CD8-positive, alpha-beta memory T cell (primary cell): ENCODE data around the gene NUP214. TPM values are rescaled to one million over a fixed set of nuclear protein-coding genes. Genes with fewer than 3 reads are reported as not detected.

Source experiments
- CTCF ChIA-PET: fragments of 350-600 bp; sonication (Branson Sonifier 250); formaldehyde crosslinking; loops from one replicate; lab custom pipeline; 2021; ENCODE audit warnings: antibody characterized with exemption; lab: Charles Lee
- POLR2A ChIA-PET: fragments of 350-600 bp; sonication (Branson Sonifier 250); formaldehyde crosslinking; loops from one replicate; lab custom pipeline; 2021; ENCODE audit warnings: antibody characterized with exemption; lab: Charles Lee
- DNase-seq, 5 donors: peaks; one replicate each; pipeline versions ENCODE4 v3.0.0 to v3.0.0-alpha.2; 2020 to 2022; ENCODE audit warnings: mixed read lengths in 1 of 5
- H3K27ac ChIP-seq: one replicate; pipeline ENCODE4 v1.7.0; 2013; ENCODE audit warnings: low read depth, mild to moderate bottlenecking, low read length, moderate library complexity
- H3K27me3 ChIP-seq: 2 replicates; pipeline ENCODE4 v1.7.0; 2013; ENCODE audit warnings: low read length, mild to moderate bottlenecking; ENCODE audit not compliant: insufficient read depth, poor library complexity, severe bottlenecking
- H3K36me3 ChIP-seq: 2 replicates; pipeline ENCODE4 v1.7.0; 2013; ENCODE audit warnings: mild to moderate bottlenecking, low read length, moderate library complexity; ENCODE audit not compliant: insufficient read depth
- H3K4me1 ChIP-seq: 2 replicates; pipeline ENCODE4 v1.7.0; 2013; ENCODE audit warnings: mild to moderate bottlenecking, low read length, moderate library complexity; ENCODE audit not compliant: insufficient read depth
- H3K4me3 ChIP-seq: 2 replicates; pipeline ENCODE4 v1.7.0; 2013; ENCODE audit warnings: mild to moderate bottlenecking, low read length
- H3K9me3 ChIP-seq: 2 replicates; pipeline ENCODE4 v1.7.0; 2013; ENCODE audit warnings: mild to moderate bottlenecking, low read length
- H3K27ac Mint-ChIP-seq, 8 donors: one replicate each; pipeline ENCODE4 v1.8.0; 2020 to 2021; ENCODE audit warnings: mixed read lengths in 8 of 8, mild to moderate bottlenecking in 6 of 8, inconsistent platforms in 3 of 8, moderate library complexity in 3 of 8
- H3K27me3 Mint-ChIP-seq, 2 donors: one replicate each; pipeline ENCODE4 v1.8.0; 2020 to 2021; ENCODE audit warnings: mixed read lengths in 2 of 2, mild to moderate bottlenecking in 1 of 2, moderate library complexity in 1 of 2
- H3K36me3 Mint-ChIP-seq, 3 donors: one replicate each; pipeline ENCODE4 v1.8.0; 2020 to 2021; ENCODE audit warnings: mixed read lengths in 3 of 3, inconsistent platforms in 1 of 3, mild to moderate bottlenecking in 1 of 3
- H3K4me1 Mint-ChIP-seq, 3 donors: one replicate each; pipeline ENCODE4 v1.8.0; 2020 to 2021; ENCODE audit warnings: mixed read lengths in 3 of 3, inconsistent platforms in 1 of 3, mild to moderate bottlenecking in 1 of 3
- H3K4me3 Mint-ChIP-seq, 7 donors: one replicate each; pipeline ENCODE4 v1.8.0; 2020 to 2021; ENCODE audit warnings: mixed read lengths in 7 of 7, mild to moderate bottlenecking in 6 of 7, moderate library complexity in 4 of 7, inconsistent platforms in 2 of 7
- H3K9me3 Mint-ChIP-seq, 5 donors: one replicate each; pipeline ENCODE4 v1.8.0; 2020 to 2022; ENCODE audit warnings: mixed read lengths in 5 of 5, mild to moderate bottlenecking in 3 of 5, moderate library complexity in 2 of 5, inconsistent platforms in 1 of 5
- polyA plus RNA-seq: library from polyadenylated mRNA; unstranded; fragments of 300-500 nt; fragmentation: Illumina TruSeq; gene quantifications from one replicate; pipeline ENCODE4 v1.2.3, GENCODE V29; 2021
- total RNA-seq, 2 experiments: library from RNA; stranded (reverse); gene quantifications; one replicate each; pipeline ENCODE4 v1.2.3, GENCODE V29; 2021

NUP214 gene
- total RNA-seq (10 to 100 TPM; 69.2 to 69.5 TPM), polyA plus RNA-seq (21.3 TPM)

DNA sequence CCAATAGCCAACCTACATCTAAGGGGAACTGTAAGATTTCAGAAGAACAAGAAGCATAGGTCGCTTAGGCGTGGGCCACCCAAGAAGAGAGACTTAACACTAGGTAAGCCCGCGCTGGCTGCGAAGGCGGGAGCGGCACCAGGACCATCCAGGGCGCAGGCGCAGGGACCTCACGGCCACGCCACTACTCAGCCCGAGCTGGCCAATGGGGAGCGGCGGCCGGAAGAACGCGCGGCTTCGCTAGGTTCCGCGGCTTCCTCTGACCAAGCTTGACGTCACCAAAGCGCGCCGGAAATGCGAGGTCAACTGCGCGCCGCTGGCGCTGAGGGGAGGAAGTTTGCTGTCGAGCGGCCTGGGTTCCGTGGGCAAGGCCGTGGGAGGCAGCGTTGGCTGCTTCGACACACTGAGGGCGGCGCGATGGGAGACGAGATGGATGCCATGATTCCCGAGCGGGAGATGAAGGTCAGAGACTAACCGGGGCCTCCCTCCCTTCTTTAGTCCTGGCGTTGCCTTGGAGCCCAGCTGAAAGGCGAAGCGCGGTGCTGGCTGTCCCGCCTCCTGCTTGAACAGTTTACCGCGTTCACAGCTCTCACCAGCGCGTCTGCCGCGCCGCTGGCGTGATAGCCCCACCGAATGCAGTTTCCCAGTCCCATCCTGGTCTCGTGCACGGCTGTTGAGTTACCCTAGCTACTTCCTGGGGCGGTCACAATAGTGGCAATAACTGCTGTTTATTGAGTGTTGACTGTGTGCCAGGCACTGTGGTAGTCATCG is at the start of gene NUP214:
TSS of gene NUP214 (plus strand) at position 299 of the 771 bp plus-strand sequence. CDS start at position 418, 119 bp downstream.
- peak within 1 kb of the TSS; percentile 86 for H3K4me3 ChIP-seq
- H3K4me1 ChIP-seq, result peaks cover 12% of the 10 kb centered on the region
- Mint-ChIP-seq H3K4me1 (peaks cover 30 to 42% (median 36%) of the 10 kb centered on the region in 3 donors), H3K27ac (peak within 1 kb of the TSS; percentile 96 to 100 (median 99)), H3K4me3 (peak within 1 kb of the TSS; percentile 97 to 100 (median 99)), H3K9me3 (no peaks in the 10 kb centered on the region), H3K27me3 (peaks cover 0 to 2% of the 10 kb centered on the region in 2 donors), H3K36me3 (peaks cover 5 to 43% (median 15%) of the 10 kb centered on the region in 3 donors)
- no peaks in the 10 kb centered on the region for H3K9me3 ChIP-seq
- peaks cover 29% of the 10 kb centered on the region for H3K36me3 ChIP-seq
- CTCF ChIA-PET, result interaction anchor here (0.9 to 1.0 kb wide), 3 partner anchors 15 to 630 kb away, joined by 4 read pairs; no protein-coding TSS in a partner anchor
- peak; percentile 98 to 100 (median 99) for DNase-seq
- POLR2A ChIA-PET, result interaction anchor here (1.0 to 2.2 kb wide), 2 partner anchors 131 to 248 kb away, joined by 4 to 8 read pairs; no protein-coding TSS in a partner anchor
- no peaks in the 10 kb centered on the region for H3K27me3 ChIP-seq
- peak within 1 kb of the TSS; percentile 99 for H3K27ac ChIP-seq

DNA sequence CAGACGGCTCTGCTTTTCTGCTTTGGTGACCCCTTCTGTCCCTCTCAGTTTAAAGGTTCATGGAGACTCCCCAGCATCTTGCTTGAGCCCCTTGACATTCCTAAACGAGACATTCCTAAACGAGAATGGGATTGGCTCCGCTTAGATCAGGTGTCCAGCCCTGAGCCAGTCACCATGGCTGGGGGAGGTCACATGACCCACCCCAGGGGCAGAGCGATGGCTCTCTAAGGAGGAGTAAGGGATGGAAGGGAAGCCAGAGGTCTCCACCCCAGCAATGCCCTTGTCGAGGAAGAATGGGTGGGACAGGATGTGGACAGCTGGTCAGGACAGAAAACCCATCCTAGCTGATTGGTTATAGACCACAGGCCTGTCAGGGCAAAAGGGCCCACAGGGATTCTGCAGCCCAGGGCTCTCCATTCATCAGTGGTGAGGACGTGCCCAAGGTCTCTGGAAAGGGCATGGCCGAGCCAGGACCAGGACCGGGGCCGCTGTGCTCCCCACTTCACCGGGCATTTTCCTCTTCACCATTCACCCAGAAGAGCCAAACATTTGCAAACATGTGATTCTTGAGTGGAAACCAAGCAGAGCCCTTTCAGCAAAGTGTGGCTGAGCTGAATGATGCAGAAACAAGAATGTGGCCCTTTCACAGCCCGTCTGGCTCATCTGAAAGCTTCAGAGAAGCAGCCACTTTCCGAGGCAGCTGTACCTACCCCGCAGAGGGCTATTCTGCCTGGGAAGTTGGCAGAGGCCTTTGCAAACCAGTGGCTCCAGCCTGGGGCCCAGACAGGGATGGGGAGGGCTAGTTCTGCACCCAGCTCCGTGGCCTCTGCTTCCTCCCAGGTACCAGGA is 48.8 kb upstream of the NUP214 start:
- no peak overlapping the region for H3K27ac ChIP-seq
- DNase-seq, result no peak
- no peak overlapping the region for H3K4me3 ChIP-seq
- no peaks in the 10 kb centered on the region for H3K9me3 ChIP-seq
- Mint-ChIP-seq H3K9me3 (no peaks in the 10 kb centered on the region), H3K36me3 (no peaks in the 10 kb centered on the region), H3K27ac (no peak overlapping the region), H3K27me3 (no peaks in the 10 kb centered on the region), H3K4me1 (no peaks in the 10 kb centered on the region), H3K4me3 (no peak overlapping the region)
- H3K4me1 ChIP-seq, result no peaks in the 10 kb centered on the region
- ChIA-PET CTCF (no interaction called here), POLR2A (no interaction called here)
- H3K27me3 ChIP-seq, result peaks cover 36% of the 10 kb centered on the region
- H3K36me3 ChIP-seq, result no peaks in the 10 kb centered on the region

DNA sequence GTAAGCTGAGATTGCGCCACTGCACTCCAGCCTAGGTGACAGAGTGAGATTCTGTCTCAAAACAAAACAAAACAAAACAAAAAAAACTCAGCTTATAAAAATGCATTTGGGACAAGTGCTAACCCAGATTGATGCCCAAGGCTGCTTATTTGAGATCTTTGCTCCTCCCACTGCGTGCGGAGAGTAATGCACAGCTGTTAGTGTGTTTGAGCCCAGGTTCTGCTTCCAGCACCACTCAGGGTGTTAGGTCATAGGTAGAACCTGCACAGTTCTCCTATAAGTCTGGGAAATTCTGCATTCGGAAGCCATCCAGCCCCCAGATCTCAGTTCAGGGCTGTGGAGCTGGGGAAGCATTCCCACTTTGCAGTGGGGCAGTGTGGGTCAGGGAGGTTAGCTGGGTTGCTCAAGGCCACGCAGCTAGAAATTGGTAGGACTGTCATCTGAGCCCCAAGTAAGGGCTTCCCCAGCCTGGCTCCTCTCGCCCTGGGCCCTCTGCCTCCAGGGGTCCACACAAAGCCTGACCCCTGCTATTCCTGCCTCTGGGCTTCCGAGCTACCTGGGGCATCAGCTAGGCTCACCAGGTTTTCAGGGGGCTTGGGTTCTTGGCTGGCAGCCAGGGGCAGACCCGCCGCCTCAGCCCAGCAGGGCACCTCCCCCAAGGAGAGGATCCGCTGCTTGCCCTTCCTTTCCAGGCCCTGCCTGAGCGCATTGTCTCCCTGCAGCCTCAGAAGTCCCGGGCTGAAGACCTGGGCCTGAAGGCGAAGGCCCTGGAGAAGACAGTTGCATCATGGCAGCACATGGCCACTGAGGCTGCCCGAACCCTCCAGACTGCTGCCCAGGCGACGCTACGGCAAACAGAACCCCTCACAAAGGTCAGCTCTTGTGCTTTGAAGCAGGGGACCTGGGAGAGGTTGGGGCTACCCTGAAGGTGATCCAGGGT is 46.7 kb upstream of the NUP214 start:
- DNase-seq, result no peak
- H3K4me3 Mint-ChIP-seq, result no peak overlapping the region
- Histone ChIP-seq H3K4me3 (no peak overlapping the region), H3K9me3 (no peaks in the 10 kb centered on the region), H3K4me1 (no peaks in the 10 kb centered on the region), H3K27ac (no peak overlapping the region), H3K36me3 (no peaks in the 10 kb centered on the region), H3K27me3 (peaks cover 27% of the 10 kb centered on the region)
- ChIA-PET CTCF (no interaction called here), POLR2A (no interaction called here)
- no peaks in the 10 kb centered on the region for H3K36me3 Mint-ChIP-seq
- no peak overlapping the region for H3K27ac Mint-ChIP-seq
- H3K4me1 Mint-ChIP-seq, result no peaks in the 10 kb centered on the region
- no peaks in the 10 kb centered on the region for H3K27me3 Mint-ChIP-seq
- H3K9me3 Mint-ChIP-seq, result no peaks in the 10 kb centered on the region

DNA sequence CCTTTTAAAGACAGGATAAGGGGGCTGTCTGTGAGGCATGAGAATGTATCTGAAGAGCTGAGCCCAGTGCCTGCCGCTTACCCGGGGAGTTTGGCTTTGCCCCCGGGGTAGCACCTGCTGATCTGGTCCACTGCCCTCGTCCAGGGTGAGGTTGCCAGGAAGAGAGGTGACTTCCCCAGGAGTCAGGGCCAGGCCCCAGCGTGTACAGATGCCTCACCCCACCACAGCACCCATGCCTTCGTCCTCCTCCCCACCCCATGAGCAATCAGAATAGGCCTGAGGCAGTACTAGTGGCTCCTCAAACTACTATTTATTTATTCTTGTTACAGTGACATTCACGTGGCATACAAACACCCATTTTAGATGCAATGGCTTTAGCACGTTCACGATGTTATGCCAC is 44.8 kb upstream of the NUP214 start:
- CTCF ChIA-PET, result no interaction called here

DNA sequence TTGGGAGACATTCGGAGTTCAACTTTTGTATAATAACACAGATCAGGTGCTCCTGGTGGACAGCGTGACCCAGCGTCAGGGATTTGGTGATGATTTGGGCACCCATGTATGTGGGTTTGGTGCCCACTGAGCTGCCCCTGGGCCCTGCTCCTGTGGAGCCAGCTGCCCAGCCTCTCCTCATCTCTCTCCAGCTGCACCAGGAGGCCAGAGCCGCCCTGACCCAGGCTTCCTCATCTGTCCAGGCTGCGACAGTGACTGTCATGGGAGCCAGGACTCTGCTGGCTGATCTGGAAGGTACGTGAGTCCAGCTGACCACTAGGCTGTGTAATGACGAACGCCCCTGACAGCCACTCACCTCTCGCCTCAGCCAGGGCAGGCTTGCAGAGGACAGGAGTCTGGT is 43.5 kb upstream of the NUP214 start:
- H3K4me3 ChIP-seq, result no peak overlapping the region
- no peaks in the 10 kb centered on the region for H3K4me1 ChIP-seq
- no peaks in the 10 kb centered on the region for H3K4me1 Mint-ChIP-seq
- H3K36me3 ChIP-seq, result no peaks in the 10 kb centered on the region
- no peak for DNase-seq
- no peaks in the 10 kb centered on the region for H3K36me3 Mint-ChIP-seq
- H3K9me3 ChIP-seq, result no peaks in the 10 kb centered on the region
- ChIA-PET POLR2A (no interaction called here), CTCF (no interaction called here)
- no peaks in the 10 kb centered on the region for H3K9me3 Mint-ChIP-seq
- peaks cover 34% of the 10 kb centered on the region for H3K27me3 ChIP-seq
- no peak overlapping the region for H3K27ac Mint-ChIP-seq
- no peak overlapping the region for H3K27ac ChIP-seq
- H3K4me3 Mint-ChIP-seq, result no peak overlapping the region
- H3K27me3 Mint-ChIP-seq, result peaks cover 0 to 6% of the 10 kb centered on the region in 2 donors

More for the DNA sequence above, 44.8 kb upstream of the NUP214 start:
- no peak for DNase-seq
- no peaks in the 10 kb centered on the region for H3K4me1 Mint-ChIP-seq
- H3K4me3 Mint-ChIP-seq, result no peak overlapping the region
- peaks cover 35% of the 10 kb centered on the region for H3K27me3 ChIP-seq
- no peaks in the 10 kb centered on the region for H3K9me3 ChIP-seq
- no peak overlapping the region for H3K4me3 ChIP-seq
- no peak overlapping the region for H3K27ac ChIP-seq
- no peaks in the 10 kb centered on the region for H3K4me1 ChIP-seq
- no peak overlapping the region for H3K27ac Mint-ChIP-seq
- H3K36me3 ChIP-seq, result no peaks in the 10 kb centered on the region
- H3K36me3 Mint-ChIP-seq, result no peaks in the 10 kb centered on the region
- H3K9me3 Mint-ChIP-seq, result no peaks in the 10 kb centered on the region
- peaks cover 0 to 1% of the 10 kb centered on the region in 2 donors for H3K27me3 Mint-ChIP-seq
- POLR2A ChIA-PET, result no interaction called here

DNA sequence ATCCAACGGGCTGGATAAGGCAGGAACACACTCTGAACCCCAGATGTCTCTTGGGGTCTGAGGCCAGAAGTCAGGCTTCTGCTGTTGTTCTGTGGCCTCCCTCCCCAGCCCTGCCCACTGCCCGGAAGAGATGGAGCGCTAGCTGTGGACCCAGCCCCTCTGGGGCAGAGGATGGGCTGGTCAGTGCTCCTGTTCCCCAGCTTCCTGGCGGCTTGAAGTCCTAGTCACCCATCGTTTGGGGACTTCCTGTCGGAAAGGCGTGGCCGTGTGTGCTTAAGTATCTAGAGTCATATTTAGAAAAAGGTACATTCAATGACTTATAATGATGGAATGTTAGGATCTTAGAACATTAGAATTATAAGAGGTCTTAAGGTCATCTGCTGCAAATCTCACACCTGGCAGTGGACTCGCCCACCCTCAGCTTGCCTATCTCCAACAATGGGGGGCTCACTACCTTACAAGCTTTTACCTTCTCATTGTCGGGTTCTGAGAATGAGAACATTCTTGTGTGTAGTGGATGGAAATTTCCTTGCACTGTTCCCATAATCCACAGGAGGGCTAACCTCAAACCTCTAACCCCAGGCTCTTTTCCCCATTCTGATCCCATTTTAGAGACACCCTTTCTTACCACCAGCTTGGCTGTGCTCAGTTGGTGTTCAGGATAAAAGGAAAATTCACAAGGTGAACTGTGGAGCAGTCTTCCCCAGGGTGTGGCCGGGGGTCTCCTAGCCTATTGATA is 42.4 kb upstream of the NUP214 start:
- H3K4me1 ChIP-seq, result no peaks in the 10 kb centered on the region
- H3K27me3 ChIP-seq, result peaks cover 36% of the 10 kb centered on the region
- Mint-ChIP-seq H3K4me1 (no peaks in the 10 kb centered on the region), H3K4me3 (no peak overlapping the region), H3K27ac (no peak overlapping the region), H3K27me3 (peaks cover 6 to 10% of the 10 kb centered on the region in 2 donors), H3K9me3 (no peaks in the 10 kb centered on the region), H3K36me3 (no peaks in the 10 kb centered on the region)
- CTCF ChIA-PET, result no interaction called here
- POLR2A ChIA-PET, result no interaction called here
- no peak for DNase-seq
- H3K4me3 ChIP-seq, result no peak overlapping the region
- no peaks in the 10 kb centered on the region for H3K9me3 ChIP-seq
- no peak overlapping the region for H3K27ac ChIP-seq
- no peaks in the 10 kb centered on the region for H3K36me3 ChIP-seq

DNA sequence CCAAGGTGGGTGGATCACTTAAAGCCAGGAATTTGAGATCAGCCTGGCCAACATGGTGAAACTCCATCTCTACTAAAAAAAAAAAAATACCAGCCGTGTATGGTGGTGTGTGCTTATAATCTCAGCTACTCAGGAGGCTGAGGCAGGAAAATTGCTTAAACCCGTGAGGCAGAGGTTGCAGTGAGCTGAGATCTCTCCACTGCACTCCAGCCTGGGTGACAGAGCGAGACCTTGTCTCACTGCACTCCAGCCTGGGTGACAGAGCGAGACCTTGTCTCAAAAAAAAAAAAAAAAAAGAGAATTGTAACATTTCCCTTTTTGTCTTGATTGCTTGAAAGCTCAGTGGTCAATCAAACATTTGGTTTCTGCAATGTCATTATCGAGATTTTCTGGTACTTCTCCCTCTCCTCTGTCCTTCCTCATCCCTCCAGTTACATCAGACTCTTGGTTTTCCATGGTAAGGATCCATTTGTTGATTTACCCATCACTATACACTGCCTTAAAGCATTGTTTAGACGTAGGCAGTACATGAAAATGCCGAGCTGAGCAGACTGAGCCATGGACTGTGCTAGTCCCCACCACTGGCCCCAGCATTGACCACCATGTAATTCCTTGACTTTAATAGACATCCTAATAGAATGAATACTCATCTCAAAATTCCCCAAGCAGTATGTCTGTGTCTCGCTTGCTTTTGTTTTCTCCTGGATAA is 40.6 kb upstream of the NUP214 start:
- DNase-seq, result no peak
- H3K27ac ChIP-seq, result no peak overlapping the region
- CTCF ChIA-PET, result interaction anchor here (1.1 kb wide), 1 partner anchor 9 kb away, joined by 3 read pairs; no protein-coding TSS in a partner anchor
- H3K4me3 ChIP-seq, result no peak overlapping the region
- Mint-ChIP-seq H3K4me3 (no peak overlapping the region), H3K27ac (no peak overlapping the region), H3K36me3 (no peaks in the 10 kb centered on the region), H3K4me1 (no peaks in the 10 kb centered on the region), H3K9me3 (no peaks in the 10 kb centered on the region), H3K27me3 (peaks cover 6 to 16% of the 10 kb centered on the region in 2 donors)
- no peaks in the 10 kb centered on the region for H3K9me3 ChIP-seq
- H3K36me3 ChIP-seq, result no peaks in the 10 kb centered on the region
- H3K27me3 ChIP-seq, result peaks cover 32% of the 10 kb centered on the region
- POLR2A ChIA-PET, result no interaction called here
- H3K4me1 ChIP-seq, result no peaks in the 10 kb centered on the region
